Hepatocyte (in vitro differentiated cells): Measurements from ENCODE around the gene MBOAT2. TPM values are rescaled to one million over a fixed set of nuclear protein-coding genes. Genes with fewer than 3 reads are reported as not detected.

Source experiments
- DNase-seq: peaks from one replicate; pipeline ENCODE4 v3.0.0-alpha.2; 2016; ENCODE audit warnings: low spot score
- H2AFZ ChIP-seq: fragments of 200-600 bp; sonication (generic); 2 replicates; pipeline ENCODE4 v1.6.0; 2016; ENCODE audit warnings: antibody characterized with exemption, mild to moderate bottlenecking
- H3K27ac ChIP-seq: fragments of 200-600 bp; sonication (generic); 2 replicates; pipeline ENCODE4 v1.5.1; 2016; ENCODE audit warnings: mild to moderate bottlenecking
- H3K27me3 ChIP-seq: fragments of 200-600 bp; sonication (generic); 2 replicates; pipeline ENCODE4 v1.6.1; 2016
- H3K36me3 ChIP-seq: fragments of 200-600 bp; sonication (generic); replicated peaks from 2 replicates; pipeline ENCODE4 v1.5.1; 2016; ENCODE audit warnings: low read depth; ENCODE audit not compliant: insufficient read depth
- H3K4me1 ChIP-seq: fragments of 200-600 bp; sonication (generic); 2 replicates; pipeline ENCODE4 v1.5.1; 2016; ENCODE audit warnings: mild to moderate bottlenecking, moderate library complexity; ENCODE audit not compliant: insufficient read depth
- H3K4me2 ChIP-seq: fragments of 200-600 bp; sonication (generic); 2 replicates; pipeline ENCODE4 v1.6.0; 2016
- H3K4me3 ChIP-seq: fragments of 200-600 bp; sonication (generic); 2 replicates; pipeline ENCODE4 v1.5.1; 2016; ENCODE audit warnings: mild to moderate bottlenecking
- H3K79me2 ChIP-seq: fragments of 200-600 bp; sonication (generic); 2 replicates; pipeline ENCODE4 v1.6.0; 2017; ENCODE audit warnings: mild to moderate bottlenecking
- H3K9me2 ChIP-seq: fragments of 200-600 bp; sonication (generic); replicated peaks from 2 replicates; pipeline ENCODE4 v1.6.0; 2017; ENCODE audit warnings: mild to moderate bottlenecking; ENCODE audit not compliant: insufficient read depth
- H3K9me3 ChIP-seq: fragments of 200-600 bp; sonication (generic); 2 replicates; pipeline ENCODE4 v1.5.1; 2016; ENCODE audit warnings: low read depth, mild to moderate bottlenecking
- H4K20me1 ChIP-seq: fragments of 200-600 bp; sonication (generic); 2 replicates; pipeline ENCODE4 v1.6.0; 2016; ENCODE audit warnings: mild to moderate bottlenecking; ENCODE audit not compliant: insufficient read depth, poor library complexity, severe bottlenecking
- EZH2 ChIP-seq: fragments of 200-600 bp; sonication (generic); IDR thresholded peaks from 2 replicates; pipeline ENCODE4 v1.6.1; 2016; ENCODE audit warnings: antibody characterized with exemption, mild to moderate bottlenecking, borderline replicate concordance
- EZH2phosphoT487 ChIP-seq: fragments of 200-600 bp; sonication (generic); IDR thresholded peaks from one replicate; pipeline ENCODE4 v1.6.1; 2018; ENCODE audit warnings: antibody characterized with exemption, mild to moderate bottlenecking, low read depth, moderate library complexity; ENCODE audit not compliant: unreplicated experiment, severe bottlenecking
- WGBS: methylation state at CpG from one replicate; pipeline ENCODE4 v1.1.6; 2016; ENCODE audit warnings: low lambda C conversion rate; ENCODE audit errors: missing lambda C conversion rate; 5-methylcytosine and 5-hydroxymethylcytosine counted together
- polyA plus RNA-seq: library from polyadenylated mRNA; unstranded; fragments of >200 nt; fragmentation: Nextera tagmentation; extraction: Ambion mirVana; gene quantifications from 2 replicates; pipeline ENCODE4 v1.2.1, GENCODE V29; 2016
- total RNA-seq: library from RNA; depleted of rRNA; stranded (reverse); fragments of >200 nt; gene quantifications from 2 replicates; pipeline ENCODE4 v1.2.3, GENCODE V29; 2014
- TF ChIP-seq, protein P1 (sequence below): fragments of 200-600 bp; sonication (generic); IDR thresholded peaks from 2 replicates; pipeline ENCODE4 v1.5.1; 2016; ENCODE audit warnings: antibody characterized with exemption, mild to moderate bottlenecking; ENCODE audit not compliant: poor library complexity

MBOAT2 gene
- total and polyA plus RNA-seq, 2 experiments from 2014 or later, result 22.8 to 35.2 TPM

GRCh38 chr2:9015998-9016397 lies 12.5 kb upstream of the MBOAT2 start:
- WGBS, result 92% methylated on average over 3 of the region's 3 CpGs

DNA sequence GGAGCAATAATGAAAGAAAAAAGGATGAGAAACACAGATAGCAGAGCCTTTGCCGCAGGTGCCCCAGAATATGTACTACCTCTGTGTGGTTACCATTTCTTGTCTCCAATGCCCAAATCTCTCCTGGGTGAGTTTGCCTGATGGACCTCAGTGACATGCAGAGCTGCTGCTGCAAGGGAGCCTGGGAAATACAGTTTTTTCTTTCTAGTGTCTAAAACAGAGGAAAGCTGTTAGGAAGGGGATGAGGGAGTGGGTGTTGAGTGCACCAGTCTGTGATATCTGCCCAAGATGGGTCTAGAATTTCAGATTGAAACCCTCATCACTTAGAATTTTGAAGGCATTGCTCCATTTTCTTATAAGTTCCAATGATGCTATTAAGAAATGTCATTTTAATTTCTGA lies 9.9 kb upstream of the MBOAT2 start:
- no peaks in the 10 kb centered on the region for H4K20me1 ChIP-seq
- no peaks in the 10 kb centered on the region for H3K79me2 ChIP-seq
- no peaks in the 10 kb centered on the region for H3K9me3 ChIP-seq
- H3K9me2 ChIP-seq, result no peaks in the 10 kb centered on the region
- 100% methylated on average over 1 of the region's 1 CpG for WGBS
- no peak for DNase-seq
- H3K27ac ChIP-seq, result no peak overlapping the region
- H3K36me3 ChIP-seq, result no peaks in the 10 kb centered on the region
- TF ChIP-seq, protein P1, sequence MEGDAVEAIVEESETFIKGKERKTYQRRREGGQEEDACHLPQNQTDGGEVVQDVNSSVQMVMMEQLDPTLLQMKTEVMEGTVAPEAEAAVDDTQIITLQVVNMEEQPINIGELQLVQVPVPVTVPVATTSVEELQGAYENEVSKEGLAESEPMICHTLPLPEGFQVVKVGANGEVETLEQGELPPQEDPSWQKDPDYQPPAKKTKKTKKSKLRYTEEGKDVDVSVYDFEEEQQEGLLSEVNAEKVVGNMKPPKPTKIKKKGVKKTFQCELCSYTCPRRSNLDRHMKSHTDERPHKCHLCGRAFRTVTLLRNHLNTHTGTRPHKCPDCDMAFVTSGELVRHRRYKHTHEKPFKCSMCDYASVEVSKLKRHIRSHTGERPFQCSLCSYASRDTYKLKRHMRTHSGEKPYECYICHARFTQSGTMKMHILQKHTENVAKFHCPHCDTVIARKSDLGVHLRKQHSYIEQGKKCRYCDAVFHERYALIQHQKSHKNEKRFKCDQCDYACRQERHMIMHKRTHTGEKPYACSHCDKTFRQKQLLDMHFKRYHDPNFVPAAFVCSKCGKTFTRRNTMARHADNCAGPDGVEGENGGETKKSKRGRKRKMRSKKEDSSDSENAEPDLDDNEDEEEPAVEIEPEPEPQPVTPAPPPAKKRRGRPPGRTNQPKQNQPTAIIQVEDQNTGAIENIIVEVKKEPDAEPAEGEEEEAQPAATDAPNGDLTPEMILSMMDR, result no peak
- TF ChIP-seq EZH2phosphoT487 (no peak), EZH2 (no peak)
- H2AFZ ChIP-seq, result no peak overlapping the region
- H3K27me3 ChIP-seq, result peaks cover 4% of the 10 kb centered on the region
- no peak overlapping the region for H3K4me2 ChIP-seq
- H3K4me3 ChIP-seq, result no peak overlapping the region
- H3K4me1 ChIP-seq, result no peaks in the 10 kb centered on the region

More at GRCh38 chr2:9015998-9016397, 12.5 kb upstream of the MBOAT2 start:
- H2AFZ ChIP-seq, result no peak overlapping the region
- no peak for TF ChIP-seq EZH2phosphoT487
- no peak for TF ChIP-seq EZH2
- TF ChIP-seq, protein P1, result no peak
- no peaks in the 10 kb centered on the region for H3K9me2 ChIP-seq
- no peaks in the 10 kb centered on the region for H3K9me3 ChIP-seq
- H3K79me2 ChIP-seq, result no peaks in the 10 kb centered on the region
- H4K20me1 ChIP-seq, result no peaks in the 10 kb centered on the region
- no peak overlapping the region for H3K27ac ChIP-seq
- DNase-seq, result no peak
- peaks cover 4% of the 10 kb centered on the region for H3K27me3 ChIP-seq
- no peak overlapping the region for H3K4me2 ChIP-seq
- no peak overlapping the region for H3K4me3 ChIP-seq
- no peaks in the 10 kb centered on the region for H3K36me3 ChIP-seq
- no peaks in the 10 kb centered on the region for H3K4me1 ChIP-seq

GRCh38 chr2:9010866-9011265 lies 7.4 kb upstream of the MBOAT2 start:
- H3K79me2 ChIP-seq, result no peaks in the 10 kb centered on the region
- H3K4me2 ChIP-seq, result no peak overlapping the region
- no peaks in the 10 kb centered on the region for H3K4me1 ChIP-seq
- no peak overlapping the region for H3K27ac ChIP-seq
- H2AFZ ChIP-seq, result no peak overlapping the region
- no peak for DNase-seq
- H3K4me3 ChIP-seq, result no peak overlapping the region
- WGBS, result 52% methylated on average over 1 of the region's 1 CpG
- TF ChIP-seq EZH2phosphoT487, result peak; percentile 46
- TF ChIP-seq, protein P1, result no peak
- no peak for TF ChIP-seq EZH2
- no peaks in the 10 kb centered on the region for H4K20me1 ChIP-seq
- H3K9me3 ChIP-seq, result no peaks in the 10 kb centered on the region
- H3K27me3 ChIP-seq, result peaks cover 4% of the 10 kb centered on the region
- H3K9me2 ChIP-seq, result no peaks in the 10 kb centered on the region
- H3K36me3 ChIP-seq, result no peaks in the 10 kb centered on the region
